Dermis blood vessel endothelial cell (primary cell): ENCODE measurements around the gene TTN. TPM values are rescaled to one million over a fixed set of nuclear protein-coding genes. Genes with fewer than 3 reads are reported as not detected.
"Not testable (repeated sequence)": the region's sequence is repeated elsewhere in the genome, so short reads cannot be mapped to it uniquely, and the experiment has no call there.

Experiments used
- DNase-seq: peaks from one replicate; pipeline ENCODE4 v3.0.0; 2010
- total RNA-seq: library from RNA; depleted of rRNA; stranded (reverse); fragments of >200 nt; gene quantifications from 2 replicates; pipeline ENCODE4 v1.2.3, GENCODE V29; 2014

Gene TTN
- total RNA-seq, 1 donor from 2014 or later, result 1.5 TPM

- DNase-seq, result no peak
Measured at GRCh38 chr2:178732913-178733312, 74.3 kb downstream of the TTN start.

GRCh38 chr2:178731300-178731699 lies 75.9 kb downstream of the TTN start:
- DNase-seq, result no peak

GRCh38 chr2:178730049-178730448 lies 77.2 kb downstream of the TTN start:
- no peak for DNase-seq

- DNase-seq, result no peak
Measured at GRCh38 chr2:178723786-178724346, 83.4 kb downstream of the TTN start.

- no peak for DNase-seq
Measured at GRCh38 chr2:178722296-178722695, 84.9 kb downstream of the TTN start.

GRCh38 chr2:178718988-178719387 lies 88.2 kb downstream of the TTN start:
- no peak for DNase-seq

- no peak for DNase-seq
Measured at GRCh38 chr2:178718283-178718682, 88.9 kb downstream of the TTN start.

- no peak for DNase-seq
Measured at GRCh38 chr2:178716394-178716793, 90.8 kb downstream of the TTN start.

- DNase-seq, result no peak
Measured at GRCh38 chr2:178715366-178715765, 91.9 kb downstream of the TTN start.

GRCh38 chr2:178707476-178707875 lies 99.7 kb downstream of the TTN start:
- DNase-seq, result no peak

GRCh38 chr2:178704876-178705275 lies 102.3 kb downstream of the TTN start:
- no peak for DNase-seq

GRCh38 chr2:178702361-178702760 lies 104.9 kb downstream of the TTN start:
- no peak for DNase-seq

GRCh38 chr2:178700922-178701342 lies 106.3 kb downstream of the TTN start:
- DNase-seq, result peak; percentile 48

- DNase-seq, result no peak
Measured at GRCh38 chr2:178700136-178700535, 107.1 kb downstream of the TTN start.

GRCh38 chr2:178692845-178693244 lies 114.4 kb downstream of the TTN start:
- DNase-seq, result no peak

- DNase-seq, result no peak
Measured at GRCh38 chr2:178689808-178690207, 117.4 kb downstream of the TTN start.

GRCh38 chr2:178683877-178684276 lies 123.3 kb downstream of the TTN start:
- DNase-seq, result no peak

- DNase-seq, result no peak
Measured at GRCh38 chr2:178681081-178681480, 126.1 kb downstream of the TTN start.

GRCh38 chr2:178679891-178680290 lies 127.3 kb downstream of the TTN start:
- no peak for DNase-seq

GRCh38 chr2:178677599-178677998 lies 129.6 kb downstream of the TTN start:
- DNase-seq, result no peak

- no peak for DNase-seq
Measured at GRCh38 chr2:178676046-178676445, 131.2 kb downstream of the TTN start.

- no peak for DNase-seq
Measured at GRCh38 chr2:178674122-178674521, 133.1 kb downstream of the TTN start.

GRCh38 chr2:178666458-178666857 lies 140.8 kb downstream of the TTN start:
- DNase-seq, result no peak

- not testable (repeated sequence) for DNase-seq
Measured at GRCh38 chr2:178658480-178658879, 148.7 kb downstream of the TTN start.

GRCh38 chr2:178650554-178650953 lies 156.7 kb downstream of the TTN start:
- no peak for DNase-seq
